Endothelial cell of umbilical vein (primary cell): ENCODE data around the gene MYOF. TPM values are rescaled to one million over a fixed set of nuclear protein-coding genes. Genes with fewer than 3 reads are reported as not detected.

Source experiments
- BruUV-seq: library from RNA; stranded (reverse); fragments of 400-500 nt; replicated peaks from 2 replicates; lab custom pipeline; 2021; lab: Mats Ljungman, UMichigan
- CTCF ChIA-PET: fragments of 300-600, 350-600 bp; sonication (Branson Sonifier 250); formaldehyde crosslinking; loops from one replicate; lab custom pipeline; 2021; ENCODE audit warnings: antibody characterized with exemption, inconsistent platforms; lab: Charles Lee
- POLR2A ChIA-PET: fragments of 300-600, 350-600 bp; sonication (Branson Sonifier 250); formaldehyde crosslinking; loops from one replicate; lab custom pipeline; 2021; ENCODE audit warnings: antibody characterized with exemption, inconsistent platforms; lab: Charles Lee
- DNase-seq: peaks from one replicate; pipeline ENCODE4 v3.0.0-alpha.2; 2011; ENCODE audit warnings: low read depth, low spot score
- FAIRE-seq: peaks from 2 replicates; lab custom pipeline; 2011; peaks lifted over from hg19 to GRCh38; lab: Jason Lieb, UNC
- H2AFZ ChIP-seq: 2 replicates; pipeline ENCODE4 v1.6.0; 2012; ENCODE audit warnings: low read depth, low read length, control low read depth, inconsistent platforms
- H3K27ac ChIP-seq: 2 replicates; pipeline ENCODE4 v1.5.1; 2011; ENCODE audit warnings: low read depth, mild to moderate bottlenecking, control low read depth, low read length, moderate library complexity; ENCODE audit not compliant: insufficient read depth
- H3K27me3 ChIP-seq, 2 experiments: 2 replicates each; pipeline versions ENCODE4 v1.6.0 to v1.6.1; 2011; ENCODE audit warnings: low read length in 2 of 2, mixed read lengths in 1 of 2; ENCODE audit not compliant: control insufficient read depth in 2 of 2, insufficient read depth in 2 of 2
- H3K36me3 ChIP-seq, 2 experiments: 2 replicates in 1 of 2; 3 replicates in 1 of 2; pipeline ENCODE4 v1.5.1; 2011; ENCODE audit warnings: low read length in 2 of 2, mild to moderate bottlenecking in 1 of 2, moderate library complexity in 1 of 2; ENCODE audit not compliant: control insufficient read depth in 2 of 2, insufficient read depth in 2 of 2; ENCODE audit errors: extremely low read depth in 1 of 2
- H3K4me1 ChIP-seq: 3 replicates; pipeline ENCODE4 v1.5.1; 2011; ENCODE audit warnings: mild to moderate bottlenecking, low read length; ENCODE audit not compliant: control insufficient read depth, insufficient read depth; ENCODE audit errors: extremely low read depth
- H3K4me2 ChIP-seq: 2 replicates; pipeline ENCODE4 v1.6.1; 2011; ENCODE audit warnings: low read length, control low read depth, mixed read lengths; ENCODE audit not compliant: insufficient read depth
- H3K4me3 ChIP-seq, 3 experiments: fragments of 200-600 bp in 1 of 3; sonication (generic), shearing (Covaris generic) in 1 of 3; replicated peaks in 1 of 3; 2 replicates each; pipeline ENCODE4 v1.5.1; 2011 to 2016; ENCODE audit warnings: control low read depth in 3 of 3, low read length in 3 of 3, mild to moderate bottlenecking in 2 of 3, inconsistent platforms in 1 of 3, low read depth in 1 of 3, moderate library complexity in 1 of 3; ENCODE audit not compliant: insufficient read depth in 1 of 3
- H3K79me2 ChIP-seq: 2 replicates; pipeline ENCODE4 v1.6.0; 2012; ENCODE audit warnings: low read length, inconsistent platforms; ENCODE audit not compliant: control insufficient read depth, insufficient read depth
- H3K9ac ChIP-seq: replicated peaks from 2 replicates; pipeline ENCODE3; 2011; ENCODE audit warnings: low read length, control low read depth; ENCODE audit not compliant: insufficient read depth; ENCODE audit errors: extremely low read depth
- H3K9me1 ChIP-seq: replicated peaks from 3 replicates; pipeline ENCODE4 v1.6.0; 2011; ENCODE audit warnings: mild to moderate bottlenecking, low read length; ENCODE audit not compliant: control insufficient read depth, insufficient read depth; ENCODE audit errors: extremely low read depth
- H3K9me3 ChIP-seq: replicated peaks from 2 replicates; pipeline ENCODE4 v1.5.1; 2012; ENCODE audit warnings: low read length, inconsistent platforms; ENCODE audit not compliant: control insufficient read depth, insufficient read depth
- H4K20me1 ChIP-seq: replicated peaks from 2 replicates; pipeline ENCODE3; 2011; ENCODE audit warnings: mild to moderate bottlenecking, low read length; ENCODE audit not compliant: control insufficient read depth, insufficient read depth; ENCODE audit errors: extremely low read depth
- CTCF ChIP-seq, 2 donors: IDR thresholded peaks; 1 replicate in 1 of 2; 2 replicates in 1 of 2; pipeline ENCODE4 v1.5.1; 2011; ENCODE audit warnings: low read length in 2 of 2, mild to moderate bottlenecking in 2 of 2, moderate library complexity in 2 of 2, control low read depth in 1 of 2, inconsistent platforms in 1 of 2, low read depth in 1 of 2; ENCODE audit not compliant: insufficient read depth in 1 of 2; ENCODE audit errors: extremely low read depth in 1 of 2
- EZH2 ChIP-seq: IDR thresholded peaks from 2 replicates; pipeline ENCODE4 v1.6.1; 2012; ENCODE audit warnings: borderline replicate concordance, low read depth, mild to moderate bottlenecking, moderate library complexity, low read length, inconsistent platforms; ENCODE audit not compliant: severe bottlenecking
- FOS ChIP-seq: IDR thresholded peaks from 2 replicates; pipeline ENCODE4 v1.6.1; 2011; ENCODE audit warnings: mild to moderate bottlenecking, low read length, moderate library complexity, borderline replicate concordance; ENCODE audit not compliant: insufficient read depth
- GATA2 ChIP-seq: IDR thresholded peaks from 2 replicates; pipeline ENCODE4 v1.7.0; 2011; ENCODE audit warnings: low read depth, mild to moderate bottlenecking, moderate library complexity, mixed read lengths, low read length; ENCODE audit not compliant: insufficient read length, insufficient read depth
- JUN ChIP-seq: IDR thresholded peaks from 2 replicates; pipeline ENCODE4 v1.6.1; 2011; ENCODE audit warnings: borderline replicate concordance, low read depth; ENCODE audit not compliant: insufficient read length, insufficient read depth
- MYC ChIP-seq: IDR thresholded peaks from one replicate; pipeline ENCODE4 v1.6.1; 2011; ENCODE audit warnings: mild to moderate bottlenecking, low read depth, low read length
- POLR2A ChIP-seq: IDR thresholded peaks from 2 replicates; pipeline ENCODE4 v1.6.1; 2012; ENCODE audit warnings: low read depth, mild to moderate bottlenecking, control low read depth, low read length
- POLR2AphosphoS5 ChIP-seq: IDR thresholded peaks from 2 replicates; pipeline ENCODE4 v1.6.1; 2012; ENCODE audit warnings: low read depth, mild to moderate bottlenecking, control low read depth, low read length, moderate library complexity; ENCODE audit not compliant: insufficient read depth
- dilution Hi-C: fragments of 300-500 bp; cut with MboI; formaldehyde crosslinking; loops from one replicate; pipeline ENCODE4 v1.15.0; 2019; ENCODE audit warnings: low sequenced_read_pairs; ENCODE audit not compliant: extremely low pct_ligation_motif_present
- intact Hi-C: fragments of 100-400 bp; cut with micrococcal nuclease; formaldehyde crosslinking; loops from one replicate; pipeline ENCODE4 v1.10.0; 2022
- polyA plus RNA-seq, 4 experiments: library from polyadenylated mRNA; depleted of rRNA in 3 of 4; stranded (reverse) in 3 of 4; unstranded in 1 of 4; fragments of >200 nt; gene quantifications; 2 replicates each; pipeline versions ENCODE4 v1.2.1 to v1.2.3, GENCODE V29; 2011 to 2012; ENCODE audit warnings: missing spikeins in 1 of 4
- total RNA-seq: library from RNA; stranded (reverse); gene quantifications from 2 replicates; pipeline ENCODE4 v1.2.3, GENCODE V29; 2021
- TF ChIP-seq, protein P1 (sequence below): IDR thresholded peaks from 2 replicates; pipeline ENCODE4 v1.6.1; 2011; ENCODE audit not compliant: insufficient read depth, insufficient read length

The MYOF gene
- total and polyA plus RNA-seq, 2 donors (not counting 3 experiments of a cell fraction or from before 2014, with no cell fraction given): 98.4 to 379 TPM

DNA sequence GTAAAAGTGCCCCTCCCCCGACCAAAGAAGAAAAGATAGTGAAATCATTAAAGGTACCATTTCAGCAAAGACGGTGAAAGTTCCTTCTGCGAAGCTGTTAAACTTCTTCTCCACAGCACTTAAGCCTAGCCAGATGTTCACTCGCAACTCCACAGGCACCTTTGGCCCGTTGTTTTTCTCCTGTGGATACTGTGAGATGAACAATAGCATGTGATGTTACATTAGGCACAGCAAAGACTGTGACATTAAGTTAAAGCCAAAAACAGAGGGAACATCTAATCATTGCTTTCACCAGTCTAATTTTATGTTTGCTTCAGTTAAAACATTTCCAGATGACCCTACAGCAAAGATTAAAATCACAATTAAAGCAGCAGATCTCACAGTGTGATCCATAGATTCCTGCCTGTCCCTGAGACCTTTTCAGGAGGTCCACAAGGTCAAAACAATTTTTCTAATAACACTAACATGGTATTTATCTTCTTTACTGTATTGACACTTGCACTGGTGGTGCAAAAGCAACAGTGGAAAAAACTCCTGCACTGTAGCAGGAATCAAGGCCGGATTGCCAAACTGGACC, 112.5 kb downstream of the MYOF start:
- H3K9ac ChIP-seq: no peak overlapping the region
- H3K36me3 ChIP-seq: peaks cover 36 to 65% of the 10 kb centered on the region in 2 experiments
- no peaks in the 10 kb centered on the region for H3K9me3 ChIP-seq
- no peak overlapping the region for H3K4me2 ChIP-seq
- FAIRE-seq (no peak), DNase-seq (no peak)
- ChIA-PET POLR2A (no interaction called here), CTCF (interaction anchor here (1.8 to 2.1 kb wide), 2 partner anchors 17 to 113 kb away, joined by 9 to 10 read pairs; partner anchors contain the start of gene MYOF)
- peaks cover 8% of the 10 kb centered on the region for H3K4me1 ChIP-seq
- H3K4me3 ChIP-seq: no peak overlapping the region
- no peak overlapping the region for H3K27ac ChIP-seq
- H4K20me1 ChIP-seq: no peaks in the 10 kb centered on the region
- TF ChIP-seq, protein P1, sequence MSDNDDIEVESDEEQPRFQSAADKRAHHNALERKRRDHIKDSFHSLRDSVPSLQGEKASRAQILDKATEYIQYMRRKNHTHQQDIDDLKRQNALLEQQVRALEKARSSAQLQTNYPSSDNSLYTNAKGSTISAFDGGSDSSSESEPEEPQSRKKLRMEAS: no peak
- TF ChIP-seq GATA2: no peak
- no peaks in the 10 kb centered on the region for H3K9me1 ChIP-seq
- H2AFZ ChIP-seq: no peak overlapping the region
- BruUV-seq: no TSS peak
- no peaks in the 10 kb centered on the region for H3K27me3 ChIP-seq
- peaks cover 11% of the 10 kb centered on the region for H3K79me2 ChIP-seq
- intact Hi-C loops (no loop called here), dilution Hi-C loops (no loop called here)

DNA sequence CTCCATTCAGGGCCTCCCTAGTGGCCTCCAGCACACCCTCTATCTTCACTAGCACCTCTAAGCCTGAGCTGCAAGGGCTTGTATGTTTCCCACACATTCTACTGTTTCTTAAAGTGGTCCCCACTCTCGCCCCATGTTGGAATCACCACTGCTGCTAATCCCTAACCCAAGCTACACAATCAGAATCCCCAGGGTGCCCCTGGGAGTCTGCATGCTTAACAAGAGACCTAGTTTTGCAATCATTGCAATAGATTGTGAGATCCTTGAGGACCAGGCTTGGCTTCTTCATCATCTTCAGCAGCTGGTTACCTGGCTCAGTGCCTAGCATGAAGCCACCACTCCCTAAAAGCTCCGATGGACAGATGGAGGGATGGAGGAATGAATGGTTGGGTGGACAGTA, 113.9 kb downstream of the MYOF start:
- Histone ChIP-seq H3K27me3 (no peaks in the 10 kb centered on the region), H3K27ac (no peak overlapping the region), H3K36me3 (peaks cover 30 to 58% of the 10 kb centered on the region in 2 experiments), H3K4me2 (no peak overlapping the region), H3K9me3 (no peaks in the 10 kb centered on the region), H3K4me3 (no peak overlapping the region), H3K79me2 (peaks cover 7% of the 10 kb centered on the region), H2AFZ (no peak overlapping the region), H4K20me1 (no peaks in the 10 kb centered on the region), H3K9me1 (no peaks in the 10 kb centered on the region), H3K4me1 (peaks cover 18% of the 10 kb centered on the region), H3K9ac (no peak overlapping the region)
- intact Hi-C loops (no loop called here), dilution Hi-C loops (no loop called here)
- TF ChIP-seq MYC: no peak
- no peak for TF ChIP-seq POLR2AphosphoS5
- TF ChIP-seq CTCF (IDR thresholded peaks at IDR 0.05; ENCODE audit: extremely low read depth in 1 of 2, insufficient read depth in 1 of 2, low read depth in 1 of 2, low read length in 2 of 2): no peak
- no peak for TF ChIP-seq GATA2
- no peak for TF ChIP-seq JUN
- TF ChIP-seq, protein P1: no peak
- no peak for TF ChIP-seq POLR2A
- no peak for TF ChIP-seq FOS
- no peak for TF ChIP-seq EZH2
- BruUV-seq: no TSS peak
- CTCF ChIA-PET: interaction anchor here (1.0 to 2.1 kb wide), 6 partner anchors 9 to 143 kb away, joined by 3 to 10 read pairs (median 4); partner anchors contain the start of gene MYOF
- POLR2A ChIA-PET: interaction anchor here (0.7 kb wide), 1 partner anchor 287 kb away, joined by 8 read pairs; no protein-coding TSS in a partner anchor
- DNase-seq: no peak
- FAIRE-seq: no peak
